Transverse colon (tissue), 3 donors: ENCODE measurements around the gene ARL5A.

ENCODE experiments used
- EP300 ChIP-seq: sonication (generic); formaldehyde crosslinking; IDR thresholded peaks from one replicate; pipeline ENCODE4 v1.6.1; 2017; ENCODE audit warnings: antibody characterized with exemption, low read depth
- TF ChIP-seq, protein P1 (sequence below), 5 experiments: fragments of 200-600 bp in 3 of 5; fragments of 450-650 bp in 2 of 5; sonication (generic) in 3 of 5; IDR thresholded peaks; 1 replicate in 2 of 5; 2 replicates in 3 of 5; pipeline ENCODE4 v1.5.1; 2016 to 2017; ENCODE audit warnings: antibody characterized with exemption in 5 of 5, inconsistent platforms in 3 of 5, mild to moderate bottlenecking in 2 of 5, moderate library complexity in 1 of 5

DNA sequence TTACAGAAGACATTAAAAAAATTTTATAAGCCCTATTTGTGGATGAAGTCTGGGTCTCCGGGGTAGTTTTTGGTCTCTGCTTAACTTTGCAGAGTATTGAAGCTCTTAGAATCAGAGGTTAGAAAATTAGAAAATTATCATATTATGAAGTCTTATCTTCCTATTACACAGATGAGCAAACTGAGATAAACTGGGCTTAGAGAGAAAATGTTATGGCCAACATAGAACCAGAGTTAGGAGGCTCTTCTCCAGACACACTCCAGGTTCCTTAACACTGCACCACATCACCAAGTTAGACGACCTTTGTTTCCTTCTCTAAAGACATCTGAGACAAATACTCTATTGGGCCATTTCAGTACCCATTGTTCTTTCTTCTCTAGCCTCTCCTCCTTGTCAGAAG is 57.2 kb downstream of the ARL5A start:
- TF ChIP-seq EP300: no peak
- TF ChIP-seq, protein P1, sequence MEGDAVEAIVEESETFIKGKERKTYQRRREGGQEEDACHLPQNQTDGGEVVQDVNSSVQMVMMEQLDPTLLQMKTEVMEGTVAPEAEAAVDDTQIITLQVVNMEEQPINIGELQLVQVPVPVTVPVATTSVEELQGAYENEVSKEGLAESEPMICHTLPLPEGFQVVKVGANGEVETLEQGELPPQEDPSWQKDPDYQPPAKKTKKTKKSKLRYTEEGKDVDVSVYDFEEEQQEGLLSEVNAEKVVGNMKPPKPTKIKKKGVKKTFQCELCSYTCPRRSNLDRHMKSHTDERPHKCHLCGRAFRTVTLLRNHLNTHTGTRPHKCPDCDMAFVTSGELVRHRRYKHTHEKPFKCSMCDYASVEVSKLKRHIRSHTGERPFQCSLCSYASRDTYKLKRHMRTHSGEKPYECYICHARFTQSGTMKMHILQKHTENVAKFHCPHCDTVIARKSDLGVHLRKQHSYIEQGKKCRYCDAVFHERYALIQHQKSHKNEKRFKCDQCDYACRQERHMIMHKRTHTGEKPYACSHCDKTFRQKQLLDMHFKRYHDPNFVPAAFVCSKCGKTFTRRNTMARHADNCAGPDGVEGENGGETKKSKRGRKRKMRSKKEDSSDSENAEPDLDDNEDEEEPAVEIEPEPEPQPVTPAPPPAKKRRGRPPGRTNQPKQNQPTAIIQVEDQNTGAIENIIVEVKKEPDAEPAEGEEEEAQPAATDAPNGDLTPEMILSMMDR (IDR thresholded peaks at IDR 0.05): no peak
